Measurements from ENCODE around the gene LEFTY1.
"Not testable (repeated sequence)": the region's sequence is repeated elsewhere in the genome, so short reads cannot be mapped to it uniquely, and the experiment has no call there.

The LEFTY1 gene

GRCh38 chr1:225888289-225888897 lies 553 bp downstream of the LEFTY1 start:
- ChIA-PET POLR2A (no interaction called here), CTCF (no interaction called here)
- TF ChIP-seq, protein P1, sequence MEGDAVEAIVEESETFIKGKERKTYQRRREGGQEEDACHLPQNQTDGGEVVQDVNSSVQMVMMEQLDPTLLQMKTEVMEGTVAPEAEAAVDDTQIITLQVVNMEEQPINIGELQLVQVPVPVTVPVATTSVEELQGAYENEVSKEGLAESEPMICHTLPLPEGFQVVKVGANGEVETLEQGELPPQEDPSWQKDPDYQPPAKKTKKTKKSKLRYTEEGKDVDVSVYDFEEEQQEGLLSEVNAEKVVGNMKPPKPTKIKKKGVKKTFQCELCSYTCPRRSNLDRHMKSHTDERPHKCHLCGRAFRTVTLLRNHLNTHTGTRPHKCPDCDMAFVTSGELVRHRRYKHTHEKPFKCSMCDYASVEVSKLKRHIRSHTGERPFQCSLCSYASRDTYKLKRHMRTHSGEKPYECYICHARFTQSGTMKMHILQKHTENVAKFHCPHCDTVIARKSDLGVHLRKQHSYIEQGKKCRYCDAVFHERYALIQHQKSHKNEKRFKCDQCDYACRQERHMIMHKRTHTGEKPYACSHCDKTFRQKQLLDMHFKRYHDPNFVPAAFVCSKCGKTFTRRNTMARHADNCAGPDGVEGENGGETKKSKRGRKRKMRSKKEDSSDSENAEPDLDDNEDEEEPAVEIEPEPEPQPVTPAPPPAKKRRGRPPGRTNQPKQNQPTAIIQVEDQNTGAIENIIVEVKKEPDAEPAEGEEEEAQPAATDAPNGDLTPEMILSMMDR (IDR thresholded peaks at IDR 0.05; ENCODE audit: insufficient read depth, low read length, missing control alignments): no peak
- DNase-seq (ENCODE audit: low read depth, low spot score): no peak
- no peak overlapping the region for H3K4me3 ChIP-seq (ENCODE audit: low read depth, low read length)

DNA sequence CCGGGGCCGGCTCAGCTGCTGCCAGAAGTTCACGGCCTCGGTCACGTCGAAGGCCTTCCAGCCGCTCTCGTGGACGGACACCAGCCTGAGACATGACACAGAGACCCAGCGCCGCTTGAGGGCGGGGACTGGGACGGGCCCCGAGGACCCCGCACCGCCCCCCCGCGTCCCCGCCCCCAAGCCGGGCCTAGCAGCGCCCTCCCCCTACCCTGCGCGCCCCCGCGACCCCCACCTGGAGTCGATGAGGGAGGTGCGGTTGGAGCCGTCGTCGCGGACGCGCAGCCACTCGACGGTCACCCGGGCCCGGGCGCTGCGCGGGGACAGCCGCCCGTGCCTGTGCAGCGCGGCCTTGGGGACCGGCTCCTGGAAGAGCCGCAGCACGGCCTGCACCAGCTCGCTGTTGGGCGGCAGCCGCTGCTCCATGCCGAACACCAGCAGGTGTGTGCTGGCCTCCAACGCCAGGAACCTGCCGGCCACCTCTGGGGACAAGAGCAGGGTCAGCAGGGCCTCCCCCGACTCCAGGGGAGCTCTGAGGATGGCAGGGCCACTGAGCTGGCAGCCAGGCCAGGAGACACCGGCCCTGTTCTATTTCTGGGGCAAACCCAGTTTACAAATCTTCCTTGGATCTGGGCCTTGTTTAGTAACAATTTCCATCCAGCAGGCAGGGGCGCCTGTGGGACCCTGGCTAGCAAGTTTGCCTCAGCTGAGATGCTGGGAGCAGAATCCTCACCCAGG lies 1.2 kb downstream of the LEFTY1 start:
- H3K4me3 ChIP-seq (ENCODE audit: low read depth, low read length); POLR2A ChIA-PET; DNase-seq (ENCODE audit: low read depth, low spot score): not testable (repeated sequence)
- CTCF ChIA-PET: interaction anchor here (1.9 kb wide), 1 partner anchor 24 kb away, joined by 6 read pairs; no protein-coding TSS in a partner anchor

- DNase-seq (ENCODE audit: low read depth, low spot score): no peak
- TF ChIP-seq, protein P1 (IDR thresholded peaks at IDR 0.05; ENCODE audit: insufficient read depth, low read length, missing control alignments): no peak
- POLR2A ChIA-PET: interaction anchor here (0.7 kb wide), 1 partner anchor 32 kb away, joined by 3 read pairs; no protein-coding TSS in a partner anchor
- no peak overlapping the region for H3K4me3 ChIP-seq (ENCODE audit: low read depth, low read length)
- CTCF ChIA-PET: interaction anchor here (1.1 to 1.9 kb wide), 2 partner anchors 24 to 38 kb away, joined by 3 to 6 read pairs; no protein-coding TSS in a partner anchor
These were observed 2.0 kb downstream of the LEFTY1 start for GRCh38 chr1:225887030-225887314.

- TF ChIP-seq, protein P1 (IDR thresholded peaks at IDR 0.05; ENCODE audit: insufficient read depth, low read length, missing control alignments): no peak
- CTCF ChIA-PET: interaction anchor here (1.1 to 1.9 kb wide), 2 partner anchors 25 to 39 kb away, joined by 3 to 6 read pairs; no protein-coding TSS in a partner anchor
These were observed 2.6 kb downstream of the LEFTY1 start for GRCh38 chr1:225886159-225887029.

GRCh38 chr1:225885336-225885735 lies 3.6 kb downstream of the LEFTY1 start:
- ChIA-PET POLR2A (no interaction called here), CTCF (interaction anchor here (1.0 to 1.3 kb wide), 2 partner anchors 26 to 99 kb away, joined by 4 read pairs; no protein-coding TSS in a partner anchor)

More at GRCh38 chr1:225886159-225887029, 2.6 kb downstream of the LEFTY1 start:
- DNase-seq (ENCODE audit: low read depth, low spot score): no peak
- H3K4me3 ChIP-seq (ENCODE audit: low read depth, low read length): no peak overlapping the region
- POLR2A ChIA-PET: interaction anchor here (0.7 kb wide), 1 partner anchor 31 kb away, joined by 3 read pairs; no protein-coding TSS in a partner anchor

More at GRCh38 chr1:225885336-225885735, 3.6 kb downstream of the LEFTY1 start:
- no peak overlapping the region for H3K4me3 ChIP-seq (ENCODE audit: low read depth, low read length)
- no peak for DNase-seq (ENCODE audit: low read depth, low spot score)
- TF ChIP-seq, protein P1 (IDR thresholded peaks at IDR 0.05; ENCODE audit: insufficient read depth, low read length, missing control alignments): no peak

All from AG04449 (cell line).